Glutamatergic neuron (in vitro differentiated cells): ENCODE data around the gene OR1N1. TPM values are rescaled to one million over a fixed set of nuclear protein-coding genes. Genes with fewer than 3 reads are reported as not detected.

ENCODE experiments used
- DNase-seq: peaks from one replicate; pipeline ENCODE4 v3.0.0; 2022
- H3K27ac Mint-ChIP-seq: one replicate; pipeline ENCODE4 v1.8.0; 2020; ENCODE audit warnings: mild to moderate bottlenecking, mixed read lengths, inconsistent platforms; ENCODE audit not compliant: unreplicated experiment
- H3K27me3 Mint-ChIP-seq: one replicate; pipeline ENCODE4 v1.8.0; 2020; ENCODE audit warnings: mild to moderate bottlenecking, moderate library complexity, mixed read lengths, inconsistent platforms; ENCODE audit not compliant: unreplicated experiment
- H3K36me3 Mint-ChIP-seq: one replicate; pipeline ENCODE4 v1.8.0; 2020; ENCODE audit warnings: mild to moderate bottlenecking, mixed read lengths, inconsistent platforms; ENCODE audit not compliant: unreplicated experiment
- H3K4me1 Mint-ChIP-seq: one replicate; pipeline ENCODE4 v1.8.0; 2020; ENCODE audit warnings: mild to moderate bottlenecking, low read depth, mixed read lengths, inconsistent platforms; ENCODE audit not compliant: unreplicated experiment
- H3K4me3 Mint-ChIP-seq: one replicate; pipeline ENCODE4 v1.8.0; 2020; ENCODE audit warnings: mild to moderate bottlenecking, mixed read lengths, inconsistent platforms; ENCODE audit not compliant: unreplicated experiment
- H3K9me3 Mint-ChIP-seq: one replicate; pipeline ENCODE4 v1.8.0; 2020; ENCODE audit warnings: mild to moderate bottlenecking, moderate library complexity, mixed read lengths, inconsistent platforms; ENCODE audit not compliant: unreplicated experiment
- total RNA-seq: library from RNA; stranded (reverse); fragmentation: NEBNext Ultra II Directional; extraction: Animal tissue kit (Norgen Biotek cat#: 25700); gene quantifications from one replicate; pipeline ENCODE4 v1.2.1, GENCODE V29; 2021; ENCODE audit not compliant: unreplicated experiment
- TF ChIP-seq, protein P1 (sequence below): fragments of 200-600 bp; sonication (generic); IDR thresholded peaks from one replicate; pipeline ENCODE4 v1.5.0; 2021; ENCODE audit not compliant: partially characterized antibody, unreplicated experiment

The OR1N1 gene
- total RNA-seq, 1 donor from 2014 or later: not detected

DNA sequence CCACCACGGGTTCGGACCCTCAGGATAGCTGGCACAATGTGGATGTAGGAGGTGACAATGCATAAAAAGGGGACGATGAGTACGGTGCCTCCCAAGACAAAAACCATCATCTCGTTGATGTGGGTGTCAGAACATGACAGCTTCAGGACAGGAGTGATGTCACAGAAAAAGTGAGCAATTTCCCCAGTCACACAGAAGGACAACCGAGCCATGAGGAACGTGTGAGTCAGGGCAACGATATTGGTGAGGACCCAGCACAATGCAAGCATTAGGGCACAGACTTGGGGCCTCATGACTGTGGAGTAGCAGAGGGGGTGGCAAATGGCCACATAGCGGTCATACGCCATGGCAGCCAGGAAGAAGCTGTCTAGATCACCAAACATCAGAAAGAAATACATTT, 491 bp downstream of the OR1N1 start:
- no peaks in the 10 kb centered on the region for H3K4me1 Mint-ChIP-seq
- no peaks in the 10 kb centered on the region for H3K36me3 Mint-ChIP-seq
- peaks cover 3% of the 10 kb centered on the region for H3K27me3 Mint-ChIP-seq
- no peak overlapping the region for H3K4me3 Mint-ChIP-seq
- TF ChIP-seq, protein P1, sequence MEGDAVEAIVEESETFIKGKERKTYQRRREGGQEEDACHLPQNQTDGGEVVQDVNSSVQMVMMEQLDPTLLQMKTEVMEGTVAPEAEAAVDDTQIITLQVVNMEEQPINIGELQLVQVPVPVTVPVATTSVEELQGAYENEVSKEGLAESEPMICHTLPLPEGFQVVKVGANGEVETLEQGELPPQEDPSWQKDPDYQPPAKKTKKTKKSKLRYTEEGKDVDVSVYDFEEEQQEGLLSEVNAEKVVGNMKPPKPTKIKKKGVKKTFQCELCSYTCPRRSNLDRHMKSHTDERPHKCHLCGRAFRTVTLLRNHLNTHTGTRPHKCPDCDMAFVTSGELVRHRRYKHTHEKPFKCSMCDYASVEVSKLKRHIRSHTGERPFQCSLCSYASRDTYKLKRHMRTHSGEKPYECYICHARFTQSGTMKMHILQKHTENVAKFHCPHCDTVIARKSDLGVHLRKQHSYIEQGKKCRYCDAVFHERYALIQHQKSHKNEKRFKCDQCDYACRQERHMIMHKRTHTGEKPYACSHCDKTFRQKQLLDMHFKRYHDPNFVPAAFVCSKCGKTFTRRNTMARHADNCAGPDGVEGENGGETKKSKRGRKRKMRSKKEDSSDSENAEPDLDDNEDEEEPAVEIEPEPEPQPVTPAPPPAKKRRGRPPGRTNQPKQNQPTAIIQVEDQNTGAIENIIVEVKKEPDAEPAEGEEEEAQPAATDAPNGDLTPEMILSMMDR: no peak
- DNase-seq: no peak
- peaks cover 1% of the 10 kb centered on the region for H3K9me3 Mint-ChIP-seq
- no peak overlapping the region for H3K27ac Mint-ChIP-seq

- Mint-ChIP-seq H3K27ac (no peak overlapping the region), H3K4me1 (no peaks in the 10 kb centered on the region), H3K9me3 (no peaks in the 10 kb centered on the region), H3K4me3 (no peak overlapping the region), H3K36me3 (no peaks in the 10 kb centered on the region), H3K27me3 (peaks cover 2% of the 10 kb centered on the region)
- no peak for DNase-seq
- TF ChIP-seq, protein P1: no peak
Measured at GRCh38 chr9:122519376-122519775, 7.7 kb downstream of the OR1N1 start.

- Mint-ChIP-seq H3K27me3 (peaks cover 2% of the 10 kb centered on the region), H3K9me3 (no peaks in the 10 kb centered on the region), H3K4me3 (no peak within 1 kb of the TSS), H3K27ac (no peak within 1 kb of the TSS), H3K36me3 (no peaks in the 10 kb centered on the region), H3K4me1 (no peaks in the 10 kb centered on the region)
- TF ChIP-seq, protein P1: no peak
- DNase-seq: no peak
Measured at GRCh38 chr9:122518841-122519240, 8.3 kb downstream of the OR1N1 start, which contains the start of gene OR1J4. OR1J4 (plus strand) TSS chr9:122519141; CDS start chr9:122519141, 0 bp downstream.

- no peaks in the 10 kb centered on the region for H3K9me3 Mint-ChIP-seq
- TF ChIP-seq, protein P1: no peak
- H3K4me3 Mint-ChIP-seq: no peak overlapping the region
- no peak for DNase-seq
- peaks cover 2% of the 10 kb centered on the region for H3K27me3 Mint-ChIP-seq
- H3K27ac Mint-ChIP-seq: no peak overlapping the region
- H3K36me3 Mint-ChIP-seq: no peaks in the 10 kb centered on the region
- H3K4me1 Mint-ChIP-seq: no peaks in the 10 kb centered on the region
Measured at GRCh38 chr9:122518226-122518625, 8.9 kb downstream of the OR1N1 start.

DNA sequence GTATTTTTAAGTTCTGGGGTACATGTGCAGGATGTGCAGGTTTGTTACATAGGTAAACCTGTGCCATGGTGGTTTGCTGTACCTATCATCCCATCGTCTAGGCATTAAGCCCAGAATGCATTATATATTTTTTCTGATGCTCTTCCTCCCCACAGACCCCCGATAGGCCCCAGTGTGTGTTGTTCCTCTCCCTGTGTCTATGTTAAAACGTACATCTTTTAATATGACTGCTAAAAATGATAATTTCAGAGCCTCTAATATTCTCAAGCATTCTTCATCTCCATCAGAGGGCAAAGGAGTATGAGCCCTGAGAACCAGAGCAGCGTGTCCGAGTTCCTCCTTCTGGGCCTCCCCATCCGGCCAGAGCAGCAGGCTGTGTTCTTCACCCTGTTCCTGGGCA, 16.6 kb downstream of the OR1N1 start, which contains the start of gene OR1J2:
TSS of gene OR1J2 (plus strand) at position 301 of the 400 bp plus-strand sequence. CDS start at position 301, 0 bp downstream.
- TF ChIP-seq, protein P1: no peak
- no peaks in the 10 kb centered on the region for H3K9me3 Mint-ChIP-seq
- DNase-seq: no peak
- no peak within 1 kb of the TSS for H3K27ac Mint-ChIP-seq
- H3K4me1 Mint-ChIP-seq: no peaks in the 10 kb centered on the region
- peaks cover 2% of the 10 kb centered on the region for H3K27me3 Mint-ChIP-seq
- no peaks in the 10 kb centered on the region for H3K36me3 Mint-ChIP-seq
- no peak within 1 kb of the TSS for H3K4me3 Mint-ChIP-seq
